GM23338 (cell line): ENCODE measurements around the gene UMOD. TPM values are rescaled to one million over a fixed set of nuclear protein-coding genes. Genes with fewer than 3 reads are reported as not detected.

Experiments
- ATAC-seq: fragments of 200-7000 bp; cut with Tn5 transposase; 3 replicates; pipeline ENCODE4 v1.9.1; 2020
- DNase-seq: peaks from one replicate; pipeline ENCODE4 v3.0.0-alpha.2; 2015; ENCODE audit warnings: low spot score
- H2AFZ ChIP-seq: fragments of 200-600 bp; sonication (generic); 2 replicates; pipeline ENCODE4 v1.8.0; 2016; ENCODE audit warnings: antibody characterized with exemption, mild to moderate bottlenecking, moderate library complexity
- H3F3A ChIP-seq: fragments of 200-600 bp; sonication (generic); replicated peaks from 2 replicates; pipeline ENCODE4 v1.8.0; 2017; ENCODE audit warnings: antibody characterized with exemption, mixed run types, low read depth
- H3K27ac ChIP-seq: fragments of 200-600 bp; sonication (generic); 2 replicates; pipeline ENCODE4 v1.6.1; 2016; ENCODE audit warnings: low read depth
- H3K27me3 ChIP-seq: fragments of 200-600 bp; sonication (generic); 2 replicates; pipeline ENCODE4 v1.8.0; 2016; ENCODE audit warnings: mild to moderate bottlenecking, mixed run types, moderate library complexity; ENCODE audit not compliant: insufficient read depth
- H3K36me3 ChIP-seq: fragments of 200-600 bp; sonication (generic); 2 replicates; pipeline ENCODE4 v1.8.0; 2016; ENCODE audit warnings: mild to moderate bottlenecking; ENCODE audit not compliant: insufficient read depth
- H3K4me1 ChIP-seq: fragments of 200-600 bp; sonication (generic); 2 replicates; pipeline ENCODE4 v1.8.0; 2016; ENCODE audit warnings: mild to moderate bottlenecking, moderate library complexity; ENCODE audit not compliant: insufficient read depth
- H3K4me2 ChIP-seq: fragments of 200-600 bp; sonication (generic); 2 replicates; pipeline ENCODE4 v1.7.1; 2017; ENCODE audit warnings: mixed run types
- H3K4me3 ChIP-seq: fragments of 200-600 bp; sonication (generic); 2 replicates; pipeline ENCODE4 v1.6.1; 2016; ENCODE audit warnings: mixed run types
- H3K79me2 ChIP-seq: fragments of 200-600 bp; sonication (generic); replicated peaks from 2 replicates; pipeline ENCODE4 v1.8.0; 2017; ENCODE audit warnings: mild to moderate bottlenecking; ENCODE audit not compliant: insufficient read depth
- H3K9me2 ChIP-seq: fragments of 200-600 bp; sonication (generic); 2 replicates; pipeline ENCODE4 v1.8.0; 2017; ENCODE audit not compliant: insufficient read depth
- H4K20me1 ChIP-seq: fragments of 200-600 bp; sonication (generic); replicated peaks from 2 replicates; pipeline ENCODE4 v1.8.0; 2017; ENCODE audit warnings: mild to moderate bottlenecking; ENCODE audit not compliant: insufficient read depth
- H3K27ac Mint-ChIP-seq: 2 replicates; pipeline ENCODE4 v1.8.0; 2020; ENCODE audit warnings: inconsistent platforms, mild to moderate bottlenecking, moderate library complexity, mixed read lengths
- H3K27me3 Mint-ChIP-seq: 3 replicates; pipeline ENCODE4 v1.8.0; 2022; ENCODE audit warnings: low read depth, mild to moderate bottlenecking, moderate library complexity, mixed read lengths, inconsistent platforms; ENCODE audit not compliant: insufficient read depth, poor library complexity
- H3K36me3 Mint-ChIP-seq: 3 replicates; pipeline ENCODE4 v1.8.0; 2021; ENCODE audit warnings: low read depth, mild to moderate bottlenecking, inconsistent platforms, moderate library complexity, mixed read lengths
- H3K4me1 Mint-ChIP-seq: 3 replicates; pipeline ENCODE4 v1.8.0; 2020; ENCODE audit warnings: mild to moderate bottlenecking, inconsistent platforms, mixed read lengths
- H3K4me3 Mint-ChIP-seq: 3 replicates; pipeline ENCODE4 v1.8.0; 2021; ENCODE audit warnings: moderate library complexity, mild to moderate bottlenecking, inconsistent platforms, mixed read lengths
- H3K9me3 Mint-ChIP-seq: 3 replicates; pipeline ENCODE4 v1.8.0; 2020; ENCODE audit warnings: moderate library complexity, mild to moderate bottlenecking, inconsistent platforms, mixed read lengths
- CREB1 ChIP-seq: fragments of 250-450 bp; sonication (Bioruptor Pico); IDR thresholded peaks from 2 replicates; pipeline ENCODE4 v1.5.0; 2020; ENCODE audit warnings: low read depth, mild to moderate bottlenecking, moderate library complexity
- EZH2phosphoT487 ChIP-seq: fragments of 200-600 bp; sonication (generic); IDR thresholded peaks from one replicate; pipeline ENCODE4 v1.8.1; 2018; ENCODE audit warnings: antibody characterized with exemption; ENCODE audit not compliant: unreplicated experiment
- JUNB ChIP-seq: IDR thresholded peaks from one replicate; pipeline ENCODE4 v1.6.1; 2016; ENCODE audit warnings: antibody characterized with exemption; ENCODE audit not compliant: unreplicated experiment
- NANOG ChIP-seq: IDR thresholded peaks from 2 replicates; pipeline ENCODE4 v1.6.1; 2016; ENCODE audit warnings: antibody characterized with exemption, borderline replicate concordance
- POLR2AphosphoS5 ChIP-seq: IDR thresholded peaks from 2 replicates; pipeline ENCODE4 v1.6.1; 2016; ENCODE audit warnings: antibody characterized with exemption, low read depth
- REST ChIP-seq: IDR thresholded peaks from one replicate; pipeline ENCODE4 v1.6.1; 2018; ENCODE audit warnings: antibody characterized with exemption; ENCODE audit not compliant: unreplicated experiment
- STAT1 ChIP-seq: IDR thresholded peaks from one replicate; pipeline ENCODE4 v1.6.1; 2016; ENCODE audit warnings: antibody characterized with exemption; ENCODE audit not compliant: unreplicated experiment
- ZNF114 ChIP-seq: fragments of 250-450 bp; sonication (Bioruptor Pico); IDR thresholded peaks from 2 replicates; pipeline ENCODE4 v1.5.0; 2020; ENCODE audit warnings: mild to moderate bottlenecking, moderate library complexity
- ZNF331 ChIP-seq: fragments of 250-450 bp; sonication (Bioruptor Pico); IDR thresholded peaks from 2 replicates; pipeline ENCODE4 v1.5.0; 2020; ENCODE audit warnings: low read depth, mild to moderate bottlenecking, moderate library complexity
- polyA plus RNA-seq: library from polyadenylated mRNA; unstranded; fragments of >200 nt; fragmentation: Nextera tagmentation; extraction: Ambion mirVana; gene quantifications from 2 replicates; pipeline ENCODE4 v1.2.1, GENCODE V29; 2016
- total RNA-seq: library from RNA; depleted of rRNA; stranded (reverse); fragments of >200 nt; shearing (Covaris generic); gene quantifications from 2 replicates; pipeline ENCODE4 v1.2.3, GENCODE V29; 2014
- TF ChIP-seq, protein P1 (sequence below), 2 experiments: fragments of 200-600 bp in 1 of 2; sonication (generic) in 1 of 2; conservative IDR thresholded peaks; 2 replicates each; pipeline versions ENCODE4 v1.5.1 to v1.6.1; 2016 to 2017; ENCODE audit warnings: antibody characterized with exemption in 2 of 2, low read depth in 2 of 2, mild to moderate bottlenecking in 2 of 2, moderate library complexity in 1 of 2
- TF ChIP-seq, protein P2 (sequence below): IDR thresholded peaks from 2 replicates; pipeline ENCODE4 v1.6.1; 2016; ENCODE audit warnings: antibody characterized with exemption

UMOD gene
- total and polyA plus RNA-seq, 2 experiments from 2014 or later, result not detected

- TF ChIP-seq, protein P1, sequence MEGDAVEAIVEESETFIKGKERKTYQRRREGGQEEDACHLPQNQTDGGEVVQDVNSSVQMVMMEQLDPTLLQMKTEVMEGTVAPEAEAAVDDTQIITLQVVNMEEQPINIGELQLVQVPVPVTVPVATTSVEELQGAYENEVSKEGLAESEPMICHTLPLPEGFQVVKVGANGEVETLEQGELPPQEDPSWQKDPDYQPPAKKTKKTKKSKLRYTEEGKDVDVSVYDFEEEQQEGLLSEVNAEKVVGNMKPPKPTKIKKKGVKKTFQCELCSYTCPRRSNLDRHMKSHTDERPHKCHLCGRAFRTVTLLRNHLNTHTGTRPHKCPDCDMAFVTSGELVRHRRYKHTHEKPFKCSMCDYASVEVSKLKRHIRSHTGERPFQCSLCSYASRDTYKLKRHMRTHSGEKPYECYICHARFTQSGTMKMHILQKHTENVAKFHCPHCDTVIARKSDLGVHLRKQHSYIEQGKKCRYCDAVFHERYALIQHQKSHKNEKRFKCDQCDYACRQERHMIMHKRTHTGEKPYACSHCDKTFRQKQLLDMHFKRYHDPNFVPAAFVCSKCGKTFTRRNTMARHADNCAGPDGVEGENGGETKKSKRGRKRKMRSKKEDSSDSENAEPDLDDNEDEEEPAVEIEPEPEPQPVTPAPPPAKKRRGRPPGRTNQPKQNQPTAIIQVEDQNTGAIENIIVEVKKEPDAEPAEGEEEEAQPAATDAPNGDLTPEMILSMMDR (conservative IDR thresholded peaks at IDR 0.05; ENCODE audit: low read depth in 2 of 2), result no peak
- TF ChIP-seq EZH2phosphoT487, result no peak
- no peak for TF ChIP-seq NANOG
- TF ChIP-seq JUNB, result no peak
- no peak for TF ChIP-seq POLR2AphosphoS5
- Mint-ChIP-seq H3K27me3 (peaks cover 1% of the 10 kb centered on the region), H3K9me3 (no peaks in the 10 kb centered on the region; the same call in 2 of the 3 replicates), H3K4me3 (no peak within 1 kb of the TSS), H3K4me1 (0 out of 3 replicates have a peak, but pooled peaks cover 2% of the 10 kb centered on the region), H3K27ac (no peak within 1 kb of the TSS), H3K36me3 (no peaks in the 10 kb centered on the region)
- H3F3A ChIP-seq, result no peaks in the 10 kb centered on the region
- peaks cover 4% of the 10 kb centered on the region; the same call in 1 of the 2 replicates for H3K9me2 ChIP-seq
- DNase-seq, result peak; percentile 48
- no peaks in the 10 kb centered on the region for H3K4me1 ChIP-seq
- no peak within 1 kb of the TSS for H3K4me3 ChIP-seq
- peak; percentile 55 for ATAC-seq
- H2AFZ ChIP-seq, result 0 out of 2 replicates have a peak within 1 kb of the TSS, but pooled peaks have one; percentile 70
- no peak within 1 kb of the TSS for H3K27ac ChIP-seq
- H3K79me2 ChIP-seq, result no peaks in the 10 kb centered on the region
- no peaks in the 10 kb centered on the region for H3K27me3 ChIP-seq
- no peaks in the 10 kb centered on the region for H4K20me1 ChIP-seq
- H3K4me2 ChIP-seq, result no peak within 1 kb of the TSS
- no peaks in the 10 kb centered on the region for H3K36me3 ChIP-seq
These were observed 25.0 kb downstream of the UMOD start, which contains the start of gene GP2 for GRCh38 chr16:20327444-20328041. Gene GP2, minus strand, starts transcription at chr16:20327513. Its CDS starts 1,082 bp downstream, at chr16:20326431.

DNA sequence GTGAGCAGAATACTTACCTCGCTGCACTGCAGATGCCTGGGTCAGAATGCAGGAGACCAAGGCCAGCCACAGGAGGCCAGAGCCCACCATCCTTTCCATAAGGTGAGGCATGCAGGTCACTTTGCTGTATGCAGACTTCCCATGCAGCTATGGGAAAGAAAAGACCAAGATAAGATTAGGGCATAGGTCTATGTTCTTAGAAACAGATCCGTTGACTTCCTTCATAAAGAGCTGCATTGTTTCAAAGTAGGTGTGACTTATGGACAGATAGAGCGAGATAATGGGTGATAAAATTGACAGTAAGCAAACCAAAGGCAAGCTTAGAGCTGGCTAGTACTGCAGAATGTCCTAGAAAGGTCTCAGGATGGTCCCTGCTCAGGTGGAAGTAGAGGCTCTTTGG, 26.2 kb downstream of the UMOD start:
- Mint-ChIP-seq H3K27me3 (peaks cover 1% of the 10 kb centered on the region), H3K9me3 (no peaks in the 10 kb centered on the region; the same call in 2 of the 3 replicates), H3K4me1 (0 out of 3 replicates have a peak, but pooled peaks cover 2% of the 10 kb centered on the region), H3K36me3 (no peaks in the 10 kb centered on the region), H3K27ac (no peak overlapping the region), H3K4me3 (no peak overlapping the region)
- H3K4me1 ChIP-seq, result no peaks in the 10 kb centered on the region
- ATAC-seq (no peak), DNase-seq (no peak)
- H3K27me3 ChIP-seq, result no peaks in the 10 kb centered on the region
- no peaks in the 10 kb centered on the region for H4K20me1 ChIP-seq
- no peaks in the 10 kb centered on the region for H3F3A ChIP-seq
- H3K4me2 ChIP-seq, result no peak overlapping the region
- H3K4me3 ChIP-seq, result no peak overlapping the region
- no peak overlapping the region for H3K27ac ChIP-seq
- H2AFZ ChIP-seq, result no peak overlapping the region
- peaks cover 4% of the 10 kb centered on the region for H3K9me2 ChIP-seq
- H3K36me3 ChIP-seq, result no peaks in the 10 kb centered on the region
- no peaks in the 10 kb centered on the region for H3K79me2 ChIP-seq
- TF ChIP-seq, protein P1 (conservative IDR thresholded peaks at IDR 0.05; ENCODE audit: low read depth in 2 of 2), result no peak
- no peak for TF ChIP-seq STAT1
- no peak for TF ChIP-seq NANOG
- no peak for TF ChIP-seq ZNF331 (CRISPR knock-in tag)
- no peak for TF ChIP-seq JUNB
- no peak for TF ChIP-seq CREB1 (CRISPR knock-in tag)
- TF ChIP-seq EZH2phosphoT487, result no peak
- TF ChIP-seq, protein P2, sequence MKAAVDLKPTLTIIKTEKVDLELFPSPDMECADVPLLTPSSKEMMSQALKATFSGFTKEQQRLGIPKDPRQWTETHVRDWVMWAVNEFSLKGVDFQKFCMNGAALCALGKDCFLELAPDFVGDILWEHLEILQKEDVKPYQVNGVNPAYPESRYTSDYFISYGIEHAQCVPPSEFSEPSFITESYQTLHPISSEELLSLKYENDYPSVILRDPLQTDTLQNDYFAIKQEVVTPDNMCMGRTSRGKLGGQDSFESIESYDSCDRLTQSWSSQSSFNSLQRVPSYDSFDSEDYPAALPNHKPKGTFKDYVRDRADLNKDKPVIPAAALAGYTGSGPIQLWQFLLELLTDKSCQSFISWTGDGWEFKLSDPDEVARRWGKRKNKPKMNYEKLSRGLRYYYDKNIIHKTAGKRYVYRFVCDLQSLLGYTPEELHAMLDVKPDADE, result no peak
- no peak for TF ChIP-seq REST
- TF ChIP-seq ZNF114 (CRISPR knock-in tag), result no peak
